Endothelial cell of umbilical vein (primary cell): ENCODE data around the gene LMF1. TPM values are rescaled to one million over a fixed set of nuclear protein-coding genes. Genes with fewer than 3 reads are reported as not detected.
"Not testable (repeated sequence)": the region's sequence is repeated elsewhere in the genome, so short reads cannot be mapped to it uniquely, and the experiment has no call there.

Experiments
- BruUV-seq: library from RNA; stranded (reverse); fragments of 400-500 nt; replicated peaks from 2 replicates; lab custom pipeline; 2021; lab: Mats Ljungman, UMichigan
- CTCF ChIA-PET: fragments of 300-600, 350-600 bp; sonication (Branson Sonifier 250); formaldehyde crosslinking; loops from one replicate; lab custom pipeline; 2021; ENCODE audit warnings: antibody characterized with exemption, inconsistent platforms; lab: Charles Lee
- POLR2A ChIA-PET: fragments of 300-600, 350-600 bp; sonication (Branson Sonifier 250); formaldehyde crosslinking; loops from one replicate; lab custom pipeline; 2021; ENCODE audit warnings: antibody characterized with exemption, inconsistent platforms; lab: Charles Lee
- DNase-seq: peaks from one replicate; pipeline ENCODE4 v3.0.0-alpha.2; 2011; ENCODE audit warnings: low read depth, low spot score
- FAIRE-seq: peaks from 2 replicates; lab custom pipeline; 2011; peaks lifted over from hg19 to GRCh38; lab: Jason Lieb, UNC
- H2AFZ ChIP-seq: 2 replicates; pipeline ENCODE4 v1.6.0; 2012; ENCODE audit warnings: low read depth, low read length, control low read depth, inconsistent platforms
- H3K27ac ChIP-seq: 2 replicates; pipeline ENCODE4 v1.5.1; 2011; ENCODE audit warnings: low read depth, mild to moderate bottlenecking, control low read depth, low read length, moderate library complexity; ENCODE audit not compliant: insufficient read depth
- H3K27me3 ChIP-seq, 2 experiments: 2 replicates each; pipeline versions ENCODE4 v1.6.0 to v1.6.1; 2011; ENCODE audit warnings: low read length in 2 of 2, mixed read lengths in 1 of 2; ENCODE audit not compliant: control insufficient read depth in 2 of 2, insufficient read depth in 2 of 2
- H3K36me3 ChIP-seq, 2 experiments: 2 replicates in 1 of 2; 3 replicates in 1 of 2; pipeline ENCODE4 v1.5.1; 2011; ENCODE audit warnings: low read length in 2 of 2, mild to moderate bottlenecking in 1 of 2, moderate library complexity in 1 of 2; ENCODE audit not compliant: control insufficient read depth in 2 of 2, insufficient read depth in 2 of 2; ENCODE audit errors: extremely low read depth in 1 of 2
- H3K4me1 ChIP-seq: 3 replicates; pipeline ENCODE4 v1.5.1; 2011; ENCODE audit warnings: mild to moderate bottlenecking, low read length; ENCODE audit not compliant: control insufficient read depth, insufficient read depth; ENCODE audit errors: extremely low read depth
- H3K4me2 ChIP-seq: 2 replicates; pipeline ENCODE4 v1.6.1; 2011; ENCODE audit warnings: low read length, control low read depth, mixed read lengths; ENCODE audit not compliant: insufficient read depth
- H3K4me3 ChIP-seq, 3 experiments: fragments of 200-600 bp in 1 of 3; sonication (generic), shearing (Covaris generic) in 1 of 3; replicated peaks in 1 of 3; 2 replicates each; pipeline ENCODE4 v1.5.1; 2011 to 2016; ENCODE audit warnings: control low read depth in 3 of 3, low read length in 3 of 3, mild to moderate bottlenecking in 2 of 3, inconsistent platforms in 1 of 3, low read depth in 1 of 3, moderate library complexity in 1 of 3; ENCODE audit not compliant: insufficient read depth in 1 of 3
- H3K79me2 ChIP-seq: 2 replicates; pipeline ENCODE4 v1.6.0; 2012; ENCODE audit warnings: low read length, inconsistent platforms; ENCODE audit not compliant: control insufficient read depth, insufficient read depth
- H3K9ac ChIP-seq: replicated peaks from 2 replicates; pipeline ENCODE3; 2011; ENCODE audit warnings: low read length, control low read depth; ENCODE audit not compliant: insufficient read depth; ENCODE audit errors: extremely low read depth
- H3K9me1 ChIP-seq: replicated peaks from 3 replicates; pipeline ENCODE4 v1.6.0; 2011; ENCODE audit warnings: mild to moderate bottlenecking, low read length; ENCODE audit not compliant: control insufficient read depth, insufficient read depth; ENCODE audit errors: extremely low read depth
- H3K9me3 ChIP-seq: replicated peaks from 2 replicates; pipeline ENCODE4 v1.5.1; 2012; ENCODE audit warnings: low read length, inconsistent platforms; ENCODE audit not compliant: control insufficient read depth, insufficient read depth
- H4K20me1 ChIP-seq: replicated peaks from 2 replicates; pipeline ENCODE3; 2011; ENCODE audit warnings: mild to moderate bottlenecking, low read length; ENCODE audit not compliant: control insufficient read depth, insufficient read depth; ENCODE audit errors: extremely low read depth
- CTCF ChIP-seq, 2 donors: IDR thresholded peaks; 1 replicate in 1 of 2; 2 replicates in 1 of 2; pipeline ENCODE4 v1.5.1; 2011; ENCODE audit warnings: low read length in 2 of 2, mild to moderate bottlenecking in 2 of 2, moderate library complexity in 2 of 2, control low read depth in 1 of 2, inconsistent platforms in 1 of 2, low read depth in 1 of 2; ENCODE audit not compliant: insufficient read depth in 1 of 2; ENCODE audit errors: extremely low read depth in 1 of 2
- EZH2 ChIP-seq: IDR thresholded peaks from 2 replicates; pipeline ENCODE4 v1.6.1; 2012; ENCODE audit warnings: borderline replicate concordance, low read depth, mild to moderate bottlenecking, moderate library complexity, low read length, inconsistent platforms; ENCODE audit not compliant: severe bottlenecking
- FOS ChIP-seq: IDR thresholded peaks from 2 replicates; pipeline ENCODE4 v1.6.1; 2011; ENCODE audit warnings: mild to moderate bottlenecking, low read length, moderate library complexity, borderline replicate concordance; ENCODE audit not compliant: insufficient read depth
- GATA2 ChIP-seq: IDR thresholded peaks from 2 replicates; pipeline ENCODE4 v1.7.0; 2011; ENCODE audit warnings: low read depth, mild to moderate bottlenecking, moderate library complexity, mixed read lengths, low read length; ENCODE audit not compliant: insufficient read length, insufficient read depth
- JUN ChIP-seq: IDR thresholded peaks from 2 replicates; pipeline ENCODE4 v1.6.1; 2011; ENCODE audit warnings: borderline replicate concordance, low read depth; ENCODE audit not compliant: insufficient read length, insufficient read depth
- MAX ChIP-seq: IDR thresholded peaks from 2 replicates; pipeline ENCODE4 v1.6.1; 2011; ENCODE audit not compliant: insufficient read depth, insufficient read length
- MYC ChIP-seq: IDR thresholded peaks from one replicate; pipeline ENCODE4 v1.6.1; 2011; ENCODE audit warnings: mild to moderate bottlenecking, low read depth, low read length
- POLR2A ChIP-seq: IDR thresholded peaks from 2 replicates; pipeline ENCODE4 v1.6.1; 2012; ENCODE audit warnings: low read depth, mild to moderate bottlenecking, control low read depth, low read length
- POLR2AphosphoS5 ChIP-seq: IDR thresholded peaks from 2 replicates; pipeline ENCODE4 v1.6.1; 2012; ENCODE audit warnings: low read depth, mild to moderate bottlenecking, control low read depth, low read length, moderate library complexity; ENCODE audit not compliant: insufficient read depth
- dilution Hi-C: fragments of 300-500 bp; cut with MboI; formaldehyde crosslinking; loops from one replicate; pipeline ENCODE4 v1.15.0; 2019; ENCODE audit warnings: low sequenced_read_pairs; ENCODE audit not compliant: extremely low pct_ligation_motif_present
- intact Hi-C: fragments of 100-400 bp; cut with micrococcal nuclease; formaldehyde crosslinking; loops from one replicate; pipeline ENCODE4 v1.10.0; 2022
- polyA plus RNA-seq, 4 experiments: library from polyadenylated mRNA; depleted of rRNA in 3 of 4; stranded (reverse) in 3 of 4; unstranded in 1 of 4; fragments of >200 nt; gene quantifications; 2 replicates each; pipeline versions ENCODE4 v1.2.1 to v1.2.3, GENCODE V29; 2011 to 2012; ENCODE audit warnings: missing spikeins in 1 of 4
- total RNA-seq: library from RNA; stranded (reverse); gene quantifications from 2 replicates; pipeline ENCODE4 v1.2.3, GENCODE V29; 2021

The LMF1 gene
- total and polyA plus RNA-seq, 2 donors (not counting 3 experiments of a cell fraction or from before 2014, with no cell fraction given), result 17.8 TPM

GRCh38 chr16:820748-821147 lies 150.0 kb downstream of the LMF1 start:
- Histone ChIP-seq H3K4me2 (no peak overlapping the region), H3K36me3 (no peaks in the 10 kb centered on the region), H3K9me3 (no peaks in the 10 kb centered on the region), H3K4me3 (no peak overlapping the region), H2AFZ (no peak overlapping the region), H3K4me1 (no peaks in the 10 kb centered on the region), H3K27ac (no peak overlapping the region), H3K79me2 (no peaks in the 10 kb centered on the region), H3K9me1 (no peaks in the 10 kb centered on the region), H3K9ac (no peak overlapping the region), H3K27me3 (peaks cover 0 to 8% of the 10 kb centered on the region in 2 experiments), H4K20me1 (no peaks in the 10 kb centered on the region)
- BruUV-seq, result no TSS peak
- intact Hi-C loops, result no loop called here
- ChIA-PET CTCF (no interaction called here), POLR2A (no interaction called here)
- FAIRE-seq (no peak), DNase-seq (no peak)
- dilution Hi-C loops, result no loop called here
- no peak for TF ChIP-seq MAX
- no peak for TF ChIP-seq POLR2A
- TF ChIP-seq EZH2, result no peak
- TF ChIP-seq FOS, result no peak
- no peak for TF ChIP-seq JUN
- no peak for TF ChIP-seq GATA2
- TF ChIP-seq CTCF (IDR thresholded peaks at IDR 0.05; ENCODE audit: extremely low read depth in 1 of 2, insufficient read depth in 1 of 2, low read depth in 1 of 2, low read length in 2 of 2), result no peak
- no peak for TF ChIP-seq MYC
- no peak for TF ChIP-seq POLR2AphosphoS5

GRCh38 chr16:820044-820408 lies 150.8 kb downstream of the LMF1 start:
- intact Hi-C loops, H3K4me1 ChIP-seq, H3K9me1 ChIP-seq, H3K27me3 ChIP-seq, H4K20me1 ChIP-seq, DNase-seq, H3K9me3 ChIP-seq, dilution Hi-C loops, H3K79me2 ChIP-seq, FAIRE-seq, BruUV-seq, H2AFZ ChIP-seq, H3K27ac ChIP-seq, H3K36me3 ChIP-seq, CTCF ChIA-PET, H3K4me3 ChIP-seq, H3K9ac ChIP-seq, H3K4me2 ChIP-seq, POLR2A ChIA-PET: not testable (repeated sequence)
